K562 (cell line): ENCODE data around the gene SYNM. TPM values are rescaled to one million over a fixed set of nuclear protein-coding genes. Genes with fewer than 3 reads are reported as not detected.

Experiments
- ATAC-seq: fragments of 200-7000 bp; cut with Tn5 transposase; 3 replicates; pipeline ENCODE4 v1.9.1; 2020; ENCODE audit warnings: moderate library complexity
- BruUV-seq: library from RNA; stranded (reverse); fragments of 400-500 nt; replicated peaks from 2 replicates; lab custom pipeline; 2021; lab: Mats Ljungman, UMichigan
- CTCF ChIA-PET: fragments of 300-600 bp; formaldehyde crosslinking; extraction: SDS; loops from one replicate; lab custom pipeline; 2021; ENCODE audit warnings: low intra/inter-chr PET ratio; lab: Yijun Ruan, JAX
- POLR2A ChIA-PET: fragments of 300-600, 350-650 bp; sonication (Branson Sonifier 250); formaldehyde crosslinking; extraction: SDS; loops from one replicate; lab custom pipeline; 2021; ENCODE audit warnings: antibody characterized with exemption, inconsistent platforms; lab: Yijun Ruan, JAX
- DNase-seq, 4 experiments: peaks; one replicate each; pipeline versions ENCODE4 v3.0.0 to v3.0.0-alpha.2; 2011 to 2018; ENCODE audit warnings: low spot score in 3 of 4, mixed read lengths in 3 of 4; ENCODE audit errors: extremely low read depth in 1 of 4
- FAIRE-seq: peaks from 2 replicates; lab custom pipeline; 2011; peaks lifted over from hg19 to GRCh38; lab: Jason Lieb, UNC
- H2AFZ ChIP-seq: 2 replicates; pipeline ENCODE4 v1.6.0; 2011; ENCODE audit warnings: low read depth, low read length, control low read depth, inconsistent platforms
- H3K27ac ChIP-seq: fragments of 200-600 bp; 3 replicates; pipeline ENCODE4 v1.8.0; 2011; ENCODE audit warnings: low read depth, mild to moderate bottlenecking, control low read depth, inconsistent platforms, low read length, moderate library complexity, mixed read lengths; ENCODE audit errors: extremely low read depth
- H3K27me3 ChIP-seq, 2 experiments: fragments of 300-600 bp in 1 of 2; 2 replicates in 1 of 2; 3 replicates in 1 of 2; pipeline versions ENCODE4 v1.6.0 to v1.8.0; 2011; ENCODE audit warnings: inconsistent platforms in 2 of 2, low read length in 2 of 2, mild to moderate bottlenecking in 1 of 2, mixed read lengths in 1 of 2, moderate library complexity in 1 of 2; ENCODE audit not compliant: control insufficient read depth in 2 of 2, insufficient read depth in 2 of 2
- H3K36me3 ChIP-seq: fragments of 300-600 bp; 3 replicates; pipeline ENCODE4 v1.8.0; 2011; ENCODE audit warnings: mild to moderate bottlenecking, low read length, inconsistent platforms; ENCODE audit not compliant: control insufficient read depth, insufficient read depth
- H3K4me1 ChIP-seq, 2 experiments: fragments of 200-600 bp in 1 of 2; replicated peaks in 1 of 2; 2 replicates in 1 of 2; 3 replicates in 1 of 2; pipeline versions ENCODE4 v1.5.1 to v1.8.0; 2011; ENCODE audit warnings: inconsistent platforms in 2 of 2, low read length in 2 of 2, mild to moderate bottlenecking in 1 of 2, mixed read lengths in 1 of 2, moderate library complexity in 1 of 2; ENCODE audit not compliant: control insufficient read depth in 2 of 2, insufficient read depth in 2 of 2
- H3K4me2 ChIP-seq: 2 replicates; pipeline ENCODE4 v1.6.1; 2011; ENCODE audit warnings: low read length, control low read depth, inconsistent platforms, mixed read lengths; ENCODE audit not compliant: insufficient read depth
- H3K4me3 ChIP-seq: fragments of 200-600 bp; sonication (generic), shearing (Covaris generic); 2 replicates; pipeline ENCODE4 v1.5.1; 2016; ENCODE audit warnings: control low read depth, inconsistent platforms
- H3K79me2 ChIP-seq: fragments of 200-600 bp; 3 replicates; pipeline ENCODE4 v1.8.0; 2011; ENCODE audit warnings: low read length, inconsistent platforms; ENCODE audit not compliant: control insufficient read depth, insufficient read depth
- H3K9ac ChIP-seq, 2 experiments: 2 replicates each; pipeline versions ENCODE4 v1.6.0 to v1.6.1; 2011; ENCODE audit warnings: low read depth in 2 of 2, low read length in 2 of 2, control low read depth in 1 of 2, inconsistent platforms in 1 of 2, mild to moderate bottlenecking in 1 of 2, mixed read lengths in 1 of 2; ENCODE audit not compliant: insufficient read depth in 1 of 2
- H3K9me1 ChIP-seq: one replicate; pipeline ENCODE4 v1.6.0; 2011; ENCODE audit warnings: inconsistent platforms, mild to moderate bottlenecking, low read length, moderate library complexity; ENCODE audit not compliant: control insufficient read depth, insufficient read depth
- H3K9me3 ChIP-seq: replicated peaks from 2 replicates; pipeline ENCODE4 v1.5.1; 2011; ENCODE audit warnings: low read depth, low read length, inconsistent platforms; ENCODE audit not compliant: control insufficient read depth, insufficient read depth
- H4K20me1 ChIP-seq: replicated peaks from 2 replicates; pipeline ENCODE4 v1.6.1; 2011; ENCODE audit warnings: low read length, inconsistent platforms, mixed read lengths; ENCODE audit not compliant: control insufficient read depth, insufficient read depth
- CBFA2T3 ChIP-seq: fragments of 450-650 bp; IDR thresholded peaks from 2 replicates; pipeline ENCODE4 v1.6.1; 2017
- HNRNPL ChIP-seq: fragments of 200-400 bp; formaldehyde crosslinking; IDR thresholded peaks from 2 replicates; pipeline ENCODE4 v1.6.1; 2017; ENCODE audit warnings: low read depth, mild to moderate bottlenecking, low read length
- JUNB ChIP-seq: fragments of 450-650 bp; formaldehyde crosslinking; conservative IDR thresholded peaks from 2 replicates; pipeline ENCODE4 v1.4.0; 2020; ENCODE audit warnings: mild to moderate bottlenecking
- JUND ChIP-seq, 2 experiments: IDR thresholded peaks; 2 replicates in 1 of 2; 3 replicates in 1 of 2; pipeline ENCODE4 v1.6.1; 2011; ENCODE audit warnings: borderline replicate concordance in 2 of 2, low read depth in 2 of 2, low read length in 2 of 2, improper control_type of control experiment in 1 of 2, missing biosample characterization in 1 of 2, missing genetic modification characterization in 1 of 2, missing genetic modification reagents in 1 of 2
- SAFB ChIP-seq: fragments of 200-400 bp; formaldehyde crosslinking; IDR thresholded peaks from 2 replicates; pipeline ENCODE4 v1.6.1; 2017; ENCODE audit warnings: low read depth, low read length, borderline replicate concordance
- TSC22D4 ChIP-seq: fragments of 450-650 bp; IDR thresholded peaks from 2 replicates; pipeline ENCODE4 v1.6.1; 2016; ENCODE audit warnings: missing genetic modification characterization, missing biosample characterization, control low read depth
- WGBS: fragments of 100-300 bp; shearing (Covaris generic); methylation state at CpG from one replicate; pipeline ENCODE4 v1.1.6; 2016; ENCODE audit warnings: low coverage, mixed read lengths; ENCODE audit not compliant: insufficient coverage; ENCODE audit errors: missing lambda C conversion rate; 5-methylcytosine and 5-hydroxymethylcytosine counted together
- in situ Hi-C: fragments of 300-500 bp; cut with MboI; formaldehyde crosslinking; loops from 4 replicates; pipeline ENCODE4 v1.15.0; 2018; ENCODE audit warnings: inconsistent platforms, mixed read lengths
- intact Hi-C: fragments of 100-400 bp; cut with micrococcal nuclease; formaldehyde crosslinking; loops from 2 replicates; pipeline ENCODE4 v1.14.2; 2022
- polyA plus RNA-seq, 8 experiments: library from polyadenylated mRNA; depleted of rRNA in 4 of 8; stranded (reverse) in 5 of 8; unstranded in 3 of 8; fragments of >200 nt; fragmentation: Nextera tagmentation in 2 of 8; fragmentation: Illumina TruSeq in 1 of 8; extraction: Ambion mirVana in 2 of 8; extraction: Trizol in 1 of 8; gene quantifications; 2 replicates each; pipeline versions ENCODE4 v1.2.1 to v1.2.3, GENCODE V29; 2011 to 2014; ENCODE audit warnings: inconsistent platforms in 1 of 8, missing spikeins in 1 of 8
- total RNA-seq, 7 experiments: library from RNA; depleted of rRNA in 6 of 7; stranded (reverse); fragments of >200 nt in 6 of 7; fragmentation: Illumina TruSeq in 2 of 7; extraction: Trizol in 2 of 7; gene quantifications; 2 replicates each; pipeline versions ENCODE4 v1.2.1 to v1.2.3, GENCODE V29; 2011 to 2021; ENCODE audit warnings: low replicate concordance in 1 of 7
- TF ChIP-seq, protein P1 (sequence below): IDR thresholded peaks from 2 replicates; pipeline ENCODE4 v1.6.1; 2016; ENCODE audit warnings: missing genetic modification characterization, missing compliant biosample characterization

The SYNM gene
- total and polyA plus RNA-seq, 9 of the 15 experiments (the other 6 are each of a cell fraction or from before 2014, with no cell fraction given): 0.01 to 0.42 (median 0.13) TPM

DNA sequence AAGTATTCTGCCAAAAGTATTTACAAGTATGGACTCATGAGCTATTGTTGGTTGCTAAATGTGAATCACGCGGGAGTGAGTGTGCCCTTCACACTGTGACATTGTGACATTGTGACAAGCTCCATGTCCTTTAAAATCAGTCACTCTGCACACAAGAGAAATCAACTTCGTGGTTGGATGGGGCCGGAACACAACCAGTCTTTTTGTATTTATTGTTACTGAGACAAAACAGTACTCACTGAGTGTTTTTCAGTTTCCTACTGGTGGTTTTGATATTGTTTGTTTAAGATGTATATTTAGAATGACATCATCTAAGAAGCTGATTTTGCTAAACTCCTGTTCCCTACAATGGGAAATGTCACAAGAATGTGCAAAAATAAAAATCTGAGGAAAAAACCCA is 30.3 kb downstream of the SYNM start:
- no peak for DNase-seq
- H4K20me1 ChIP-seq: no peaks in the 10 kb centered on the region; the same call in 1 of the 2 replicates
- 14% methylated on average over 4 of the region's 4 CpGs for whole genome bisulfite sequencing
- intact Hi-C loops: no loop called here
- no peak for ATAC-seq
- TF ChIP-seq JUNB (CRISPR knock-in tag): no peak
- TF ChIP-seq, all 486 proteins: peak for 0
- CTCF ChIA-PET: no interaction called here
- FAIRE-seq: no peak
- no TSS peak for BruUV-seq
- Histone ChIP-seq H3K27me3 (peaks cover 26 to 48% of the 10 kb centered on the region in 2 experiments), H2AFZ (no peak overlapping the region), H3K4me3 (no peak overlapping the region), H3K4me1 (no peaks in the 10 kb centered on the region), H3K9ac (no peak overlapping the region), H3K9me1 (no peaks in the 10 kb centered on the region), H3K79me2 (no peaks in the 10 kb centered on the region), H3K9me3 (no peaks in the 10 kb centered on the region), H3K27ac (no peak overlapping the region), H3K36me3 (no peaks in the 10 kb centered on the region), H3K4me2 (no peak overlapping the region)
- in situ Hi-C loops: no loop called here
- POLR2A ChIA-PET: interaction anchor here (0.9 to 1.4 kb wide), 3 partner anchors 9 to 27 kb away, joined by 3 to 6 read pairs (median 3); no protein-coding TSS in a partner anchor

DNA sequence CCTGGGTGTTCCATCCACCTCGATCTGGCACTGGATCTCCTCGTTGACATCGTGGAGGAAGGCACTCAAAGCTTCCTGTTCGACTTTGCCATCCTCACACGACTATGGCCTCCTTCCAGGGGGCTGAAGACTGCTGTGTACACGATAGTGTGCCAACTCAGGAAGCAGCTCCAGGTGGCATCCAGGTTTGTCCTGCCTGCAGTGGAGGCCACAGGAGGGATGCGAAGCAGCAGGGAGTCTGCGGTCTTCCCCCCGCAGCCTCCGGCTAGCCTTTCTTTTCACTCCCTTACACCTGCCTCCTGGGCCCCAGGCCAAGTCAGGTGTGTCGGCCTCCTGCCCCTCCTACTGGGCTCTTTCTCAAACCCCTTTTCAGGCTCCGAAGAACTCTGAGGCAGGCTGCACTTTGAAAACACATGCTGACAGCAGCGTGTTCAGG is 32.2 kb downstream of the SYNM start:
- Histone ChIP-seq H3K4me1 (no peaks in the 10 kb centered on the region), H3K4me3 (no peak overlapping the region), H3K27me3 (peaks cover 11 to 29% of the 10 kb centered on the region in 2 experiments; a peak in 4 of 5 replicates), H3K4me2 (no peak overlapping the region), H4K20me1 (no peaks in the 10 kb centered on the region; the same call in 1 of the 2 replicates), H3K27ac (no peak overlapping the region), H3K9me1 (no peaks in the 10 kb centered on the region), H3K36me3 (no peaks in the 10 kb centered on the region), H3K9ac (no peak overlapping the region), H2AFZ (no peak overlapping the region), H3K79me2 (no peaks in the 10 kb centered on the region), H3K9me3 (no peaks in the 10 kb centered on the region)
- DNase-seq: no peak
- no peak for FAIRE-seq
- ChIA-PET CTCF (no interaction called here), POLR2A (no interaction called here)
- ATAC-seq: no peak
- no peak for TF ChIP-seq CBFA2T3
- TF ChIP-seq HNRNPL: no peak
- no peak for TF ChIP-seq JUND (IDR thresholded peaks at IDR 0.05; ENCODE audit: borderline replicate concordance, low read depth, low read length)
- TF ChIP-seq JUND (tag; IDR thresholded peaks at IDR 0.05; ENCODE audit: borderline replicate concordance, low read depth, low read length): no peak
- TF ChIP-seq, protein P1, sequence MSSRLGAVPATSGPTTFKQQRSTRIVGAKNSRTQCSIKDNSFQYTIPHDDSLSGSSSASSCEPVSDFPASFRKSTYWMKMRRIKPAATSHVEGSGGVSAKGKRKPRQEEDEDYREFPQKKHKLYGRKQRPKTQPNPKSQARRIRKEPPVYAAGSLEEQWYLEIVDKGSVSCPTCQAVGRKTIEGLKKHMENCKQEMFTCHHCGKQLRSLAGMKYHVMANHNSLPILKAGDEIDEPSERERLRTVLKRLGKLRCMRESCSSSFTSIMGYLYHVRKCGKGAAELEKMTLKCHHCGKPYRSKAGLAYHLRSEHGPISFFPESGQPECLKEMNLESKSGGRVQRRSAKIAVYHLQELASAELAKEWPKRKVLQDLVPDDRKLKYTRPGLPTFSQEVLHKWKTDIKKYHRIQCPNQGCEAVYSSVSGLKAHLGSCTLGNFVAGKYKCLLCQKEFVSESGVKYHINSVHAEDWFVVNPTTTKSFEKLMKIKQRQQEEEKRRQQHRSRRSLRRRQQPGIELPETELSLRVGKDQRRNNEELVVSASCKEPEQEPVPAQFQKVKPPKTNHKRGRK (tag): no peak
- no peak for TF ChIP-seq TSC22D4 (tag)
- no peak for TF ChIP-seq SAFB
- in situ Hi-C loops (no loop called here), intact Hi-C loops (no loop called here)
- BruUV-seq: no TSS peak
- 16% methylated on average over 13 of the region's 13 CpGs for WGBS
